ENCODE data around the gene NKX1-1. TPM values are rescaled to one million over a fixed set of nuclear protein-coding genes. Genes with fewer than 3 reads are reported as not detected.

The NKX1-1 gene
- total and polyA plus RNA-seq, 2 donors (not counting 1 experiment from before 2014, with no cell fraction given): not detected

GRCh38 chr4:1376841-1377605, 29.2 kb downstream of the NKX1-1 start:
- DNase-seq (ENCODE audit: low read depth in 2 of 2): no peak
- Histone ChIP-seq H3K9ac (ENCODE audit: insufficient read depth, low read length) (no peak overlapping the region), H3K79me2 (ENCODE audit: control insufficient read depth, insufficient read depth, low read length) (no peaks in the 10 kb centered on the region), H3K4me1 (ENCODE audit: control insufficient read depth, extremely low read depth, insufficient read depth, low read length) (no peaks in the 10 kb centered on the region), H4K20me1 (ENCODE audit: control insufficient read depth, extremely low read depth, insufficient read depth, low read length) (no peaks in the 10 kb centered on the region), H2AFZ (ENCODE audit: low read length) (no peak overlapping the region), H3K4me2 (ENCODE audit: extremely low read depth, insufficient read depth, low read length) (no peak overlapping the region), H3K36me3 (ENCODE audit: control insufficient read depth, insufficient read depth, low read length) (peaks cover 4% of the 10 kb centered on the region), H3K27ac (ENCODE audit: insufficient read depth, low read length) (no peak overlapping the region), H3K9me3 (ENCODE audit: control insufficient read depth, insufficient read depth, low read depth, low read length) (no peaks in the 10 kb centered on the region), H3K27me3 (ENCODE audit: control insufficient read depth, insufficient read depth, low read length) (no peaks in the 10 kb centered on the region), H3K4me3 (replicated peaks in 1 of 4; ENCODE audit: control extremely low read depth in 1 of 4, insufficient read depth in 1 of 4, low read depth in 3 of 4, low read length in 4 of 4) (no peak overlapping the region)
- TF ChIP-seq, protein P1, sequence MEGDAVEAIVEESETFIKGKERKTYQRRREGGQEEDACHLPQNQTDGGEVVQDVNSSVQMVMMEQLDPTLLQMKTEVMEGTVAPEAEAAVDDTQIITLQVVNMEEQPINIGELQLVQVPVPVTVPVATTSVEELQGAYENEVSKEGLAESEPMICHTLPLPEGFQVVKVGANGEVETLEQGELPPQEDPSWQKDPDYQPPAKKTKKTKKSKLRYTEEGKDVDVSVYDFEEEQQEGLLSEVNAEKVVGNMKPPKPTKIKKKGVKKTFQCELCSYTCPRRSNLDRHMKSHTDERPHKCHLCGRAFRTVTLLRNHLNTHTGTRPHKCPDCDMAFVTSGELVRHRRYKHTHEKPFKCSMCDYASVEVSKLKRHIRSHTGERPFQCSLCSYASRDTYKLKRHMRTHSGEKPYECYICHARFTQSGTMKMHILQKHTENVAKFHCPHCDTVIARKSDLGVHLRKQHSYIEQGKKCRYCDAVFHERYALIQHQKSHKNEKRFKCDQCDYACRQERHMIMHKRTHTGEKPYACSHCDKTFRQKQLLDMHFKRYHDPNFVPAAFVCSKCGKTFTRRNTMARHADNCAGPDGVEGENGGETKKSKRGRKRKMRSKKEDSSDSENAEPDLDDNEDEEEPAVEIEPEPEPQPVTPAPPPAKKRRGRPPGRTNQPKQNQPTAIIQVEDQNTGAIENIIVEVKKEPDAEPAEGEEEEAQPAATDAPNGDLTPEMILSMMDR (conservative IDR thresholded peaks at IDR 0.05 in 1 of 2, IDR thresholded peaks at IDR 0.05 in 1 of 2; ENCODE audit: low read depth in 1 of 2, low read length in 2 of 2): no peak
- TF ChIP-seq EZH2 (IDR thresholded peaks at IDR 0.05; ENCODE audit: low read length, missing control alignments): no peak

- no peak overlapping the region for H2AFZ ChIP-seq (ENCODE audit: low read length)
- no peaks in the 10 kb centered on the region for H3K9me3 ChIP-seq (ENCODE audit: control insufficient read depth, insufficient read depth, low read depth, low read length)
- H3K27ac ChIP-seq (ENCODE audit: insufficient read depth, low read length): no peak overlapping the region
- H3K36me3 ChIP-seq (ENCODE audit: control insufficient read depth, insufficient read depth, low read length): peaks cover 4% of the 10 kb centered on the region
- DNase-seq (ENCODE audit: low read depth in 2 of 2): no peak
- no peaks in the 10 kb centered on the region for H3K79me2 ChIP-seq (ENCODE audit: control insufficient read depth, insufficient read depth, low read length)
- no peaks in the 10 kb centered on the region for H3K27me3 ChIP-seq (ENCODE audit: control insufficient read depth, insufficient read depth, low read length)
- H3K9ac ChIP-seq (ENCODE audit: insufficient read depth, low read length): no peak overlapping the region
- TF ChIP-seq EZH2 (IDR thresholded peaks at IDR 0.05; ENCODE audit: low read length, missing control alignments): no peak
- TF ChIP-seq, protein P1 (conservative IDR thresholded peaks at IDR 0.05 in 1 of 2, IDR thresholded peaks at IDR 0.05 in 1 of 2; ENCODE audit: low read depth in 1 of 2, low read length in 2 of 2): no peak
- no peak overlapping the region for H3K4me3 ChIP-seq (replicated peaks in 1 of 4; ENCODE audit: control extremely low read depth in 1 of 4, insufficient read depth in 1 of 4, low read depth in 3 of 4, low read length in 4 of 4)
- no peaks in the 10 kb centered on the region for H3K4me1 ChIP-seq (ENCODE audit: control insufficient read depth, extremely low read depth, insufficient read depth, low read length)
- no peak overlapping the region for H3K4me2 ChIP-seq (ENCODE audit: extremely low read depth, insufficient read depth, low read length)
- no peaks in the 10 kb centered on the region for H4K20me1 ChIP-seq (ENCODE audit: control insufficient read depth, extremely low read depth, insufficient read depth, low read length)
Observed at GRCh38 chr4:1376391-1376840, 29.8 kb downstream of the NKX1-1 start.

DNA sequence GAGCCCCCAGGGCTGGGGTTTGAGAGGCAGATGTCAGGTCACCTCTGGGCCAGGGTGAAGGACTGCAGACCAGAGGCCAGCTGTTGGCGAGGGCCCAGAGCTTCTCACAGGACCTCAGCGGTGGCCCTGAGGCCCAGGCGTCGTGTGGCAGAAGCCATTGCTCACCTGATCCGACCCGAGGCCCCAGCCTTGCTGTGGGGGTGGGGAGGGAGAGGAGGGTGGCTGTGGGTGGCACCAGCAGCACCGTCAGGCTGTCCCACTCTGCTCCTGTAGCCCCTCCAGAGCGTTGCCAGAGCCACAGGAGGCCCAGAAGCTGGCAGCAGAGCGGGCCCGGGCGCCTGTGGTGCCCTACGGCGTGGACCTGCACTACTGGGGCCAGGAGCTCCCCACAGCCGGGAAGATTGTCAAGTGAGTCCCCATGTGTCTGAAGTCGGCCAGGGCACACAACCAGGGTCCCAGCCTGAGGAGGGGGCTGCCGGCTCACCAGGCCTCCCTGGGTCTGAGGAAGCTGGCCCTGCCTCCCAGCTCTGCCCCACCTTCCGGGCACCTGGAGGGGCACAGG, 30.4 kb downstream of the NKX1-1 start:
- TF ChIP-seq, protein P1 (conservative IDR thresholded peaks at IDR 0.05 in 1 of 2, IDR thresholded peaks at IDR 0.05 in 1 of 2; ENCODE audit: low read depth in 1 of 2, low read length in 2 of 2): no peak
- TF ChIP-seq EZH2 (IDR thresholded peaks at IDR 0.05; ENCODE audit: low read length, missing control alignments): no peak

More for the DNA sequence above, 30.4 kb downstream of the NKX1-1 start:
- DNase-seq (ENCODE audit: low read depth in 2 of 2): no peak
- no peak overlapping the region for H3K4me3 ChIP-seq (replicated peaks in 1 of 4; ENCODE audit: control extremely low read depth in 1 of 4, insufficient read depth in 1 of 4, low read depth in 3 of 4, low read length in 4 of 4)
- H3K36me3 ChIP-seq (ENCODE audit: control insufficient read depth, insufficient read depth, low read length): peaks cover 4% of the 10 kb centered on the region
- H2AFZ ChIP-seq (ENCODE audit: low read length): no peak overlapping the region
- no peaks in the 10 kb centered on the region for H3K4me1 ChIP-seq (ENCODE audit: control insufficient read depth, extremely low read depth, insufficient read depth, low read length)
- H3K79me2 ChIP-seq (ENCODE audit: control insufficient read depth, insufficient read depth, low read length): no peaks in the 10 kb centered on the region
- no peaks in the 10 kb centered on the region for H3K27me3 ChIP-seq (ENCODE audit: control insufficient read depth, insufficient read depth, low read length)
- no peaks in the 10 kb centered on the region for H3K9me3 ChIP-seq (ENCODE audit: control insufficient read depth, insufficient read depth, low read depth, low read length)
- H4K20me1 ChIP-seq (ENCODE audit: control insufficient read depth, extremely low read depth, insufficient read depth, low read length): no peaks in the 10 kb centered on the region
- H3K4me2 ChIP-seq (ENCODE audit: extremely low read depth, insufficient read depth, low read length): no peak overlapping the region
- no peak overlapping the region for H3K27ac ChIP-seq (ENCODE audit: insufficient read depth, low read length)
- H3K9ac ChIP-seq (ENCODE audit: insufficient read depth, low read length): no peak overlapping the region
